Eye (tissue), 1 donor: ENCODE measurements around the gene CACNG6.
"Not testable (repeated sequence)": the region's sequence is repeated elsewhere in the genome, so short reads cannot be mapped to it uniquely, and the experiment has no call there.

Experiments
- DNase-seq: peaks from one replicate; pipeline ENCODE4 v3.0.0-alpha.2; 2015

The CACNG6 gene

DNA sequence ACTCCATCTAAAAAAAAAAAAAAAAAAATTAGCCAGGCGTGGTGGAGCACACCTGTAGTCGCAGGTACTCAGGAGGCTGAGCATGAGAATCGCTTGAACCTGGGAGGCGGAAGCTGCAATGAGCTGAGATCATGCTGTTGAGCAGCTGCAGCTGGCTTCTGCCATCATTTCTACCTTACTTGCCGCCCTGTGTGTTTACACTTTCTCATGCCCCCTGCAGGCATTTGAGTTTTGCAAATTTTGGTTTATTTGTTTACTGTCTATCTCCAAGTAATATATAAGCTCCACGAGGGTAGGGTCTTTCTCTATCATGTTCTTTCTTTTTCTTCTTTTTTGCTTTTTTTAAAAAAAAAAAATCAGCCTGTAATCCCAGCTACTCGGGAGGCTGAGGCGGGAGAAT, 18.0 kb downstream of the CACNG6 start:
- no peak for DNase-seq

DNA sequence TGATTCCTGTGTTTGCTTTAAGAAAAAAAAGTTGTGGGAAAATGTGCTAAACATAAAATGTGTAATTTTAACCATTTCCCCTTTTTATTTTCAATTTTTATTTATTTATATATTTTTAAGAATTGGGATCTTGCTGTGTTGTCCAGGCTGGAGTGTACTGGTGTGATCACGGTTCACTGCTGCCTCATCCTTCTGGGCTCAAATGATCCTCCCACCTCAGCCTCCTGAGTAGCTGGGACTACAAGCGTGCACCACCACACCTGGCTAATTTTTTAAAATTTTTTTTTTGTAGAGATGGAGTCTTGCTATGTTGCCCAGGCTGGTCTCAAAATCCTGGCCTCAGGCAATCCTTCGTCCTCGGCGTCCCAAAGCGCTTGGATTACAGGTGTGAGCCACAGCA, 19.0 kb downstream of the CACNG6 start:
- DNase-seq = no peak

DNA sequence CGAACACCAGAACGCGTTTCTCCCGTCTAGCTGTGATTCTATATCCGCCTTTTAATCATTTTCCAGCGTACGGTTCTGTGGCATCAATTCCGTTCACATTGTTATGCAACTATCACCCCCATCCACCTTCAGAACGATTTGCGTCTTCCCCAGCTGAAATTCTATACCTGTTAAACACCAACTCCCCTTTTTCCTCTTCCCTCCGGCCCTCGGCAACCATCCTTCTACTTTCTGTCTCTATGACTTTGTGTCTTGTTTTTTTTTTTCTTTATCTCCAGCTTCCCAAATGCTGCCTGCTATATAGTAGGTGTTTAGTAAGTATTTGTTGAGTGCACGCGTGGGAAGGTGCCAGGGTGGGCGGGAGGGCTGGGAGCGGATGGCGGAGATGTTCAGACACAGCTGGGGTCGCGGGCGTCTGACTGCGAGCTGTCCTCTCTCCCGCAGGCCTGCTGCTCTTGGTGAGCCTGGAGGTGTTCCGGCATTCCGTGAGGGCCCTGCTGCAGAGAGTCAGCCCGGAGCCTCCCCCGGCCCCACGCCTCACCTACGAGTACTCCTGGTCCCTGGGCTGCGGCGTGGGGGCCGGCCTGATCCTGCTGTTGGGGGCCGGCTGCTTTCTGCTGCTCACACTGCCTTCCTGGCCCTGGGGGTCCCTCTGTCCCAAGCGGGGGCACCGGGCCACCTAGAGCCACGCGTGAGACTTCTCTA, 20.2 kb downstream of the CACNG6 start:
- DNase-seq = no peak

DNA sequence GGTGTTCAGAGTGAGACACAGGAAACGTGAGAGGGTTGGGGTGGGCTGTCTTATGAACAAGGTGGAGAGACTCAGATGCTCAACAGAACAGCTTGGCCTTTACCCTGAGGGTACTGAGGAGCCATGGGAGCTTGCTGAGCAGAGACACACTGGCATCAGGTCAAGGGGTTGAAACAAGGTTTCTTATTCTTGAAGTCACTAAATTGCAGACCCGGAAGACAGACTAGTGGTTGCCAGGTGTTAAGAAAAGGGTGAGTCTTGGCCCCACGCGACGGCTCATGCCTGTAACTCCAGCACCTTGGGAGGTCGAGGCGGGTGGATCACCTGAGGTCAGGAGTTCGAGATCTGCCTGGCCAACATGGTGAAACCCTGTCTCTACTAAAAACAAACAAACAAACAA, 22.4 kb downstream of the CACNG6 start:
- no peak for DNase-seq

DNA sequence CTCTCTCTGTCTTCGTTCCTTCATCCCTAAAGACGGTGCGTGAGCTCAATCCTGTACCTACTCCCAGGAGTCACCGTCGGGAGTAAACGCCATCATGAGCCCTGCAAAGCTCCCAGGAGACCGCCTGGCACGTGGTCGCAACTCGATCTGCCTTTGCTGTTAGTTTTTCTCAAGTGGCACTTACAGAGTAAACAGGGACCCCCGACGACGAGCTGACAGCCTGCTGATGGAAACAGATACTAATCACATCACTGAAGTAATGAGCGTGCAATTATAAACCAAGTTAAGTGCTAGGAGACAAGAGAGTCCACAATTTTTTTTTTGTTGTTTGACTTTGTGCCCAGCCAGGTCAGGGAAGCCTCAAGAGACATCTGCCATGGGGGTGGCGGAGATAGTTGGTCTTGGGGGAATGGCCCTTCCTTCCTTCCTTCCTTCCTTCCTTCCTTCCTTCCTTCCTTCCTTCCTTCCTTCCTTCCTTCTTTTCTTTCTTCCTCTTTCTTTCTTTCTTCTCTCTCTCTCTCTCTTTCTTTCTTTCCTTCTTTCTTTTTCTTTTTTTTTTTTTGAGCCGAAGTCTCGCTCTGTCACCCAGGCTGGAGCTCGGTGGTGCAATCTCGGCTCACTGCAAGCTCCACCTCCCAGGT, 23.6 kb downstream of the CACNG6 start:
- DNase-seq = peak; percentile 16

DNA sequence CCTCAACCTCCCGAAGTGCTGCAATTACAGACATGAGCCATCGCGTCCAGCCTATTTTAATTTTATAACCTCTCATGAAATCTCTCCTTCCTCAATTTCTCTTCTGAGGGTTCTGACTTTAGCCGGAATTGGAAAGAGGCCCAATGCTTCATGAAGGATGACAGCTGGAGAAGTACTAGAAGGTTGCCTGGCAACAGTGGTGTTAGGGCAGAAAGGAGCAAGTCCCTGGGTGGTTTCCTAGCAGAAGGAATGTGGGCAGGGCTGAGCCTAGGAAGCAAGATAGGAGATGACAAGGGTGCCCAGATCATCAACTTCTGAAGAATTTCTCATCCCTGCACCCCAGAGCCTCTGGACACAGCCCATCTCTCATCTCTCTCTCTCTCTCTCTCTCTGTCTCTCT, 25.8 kb downstream of the CACNG6 start:
- DNase-seq = no peak

DNA sequence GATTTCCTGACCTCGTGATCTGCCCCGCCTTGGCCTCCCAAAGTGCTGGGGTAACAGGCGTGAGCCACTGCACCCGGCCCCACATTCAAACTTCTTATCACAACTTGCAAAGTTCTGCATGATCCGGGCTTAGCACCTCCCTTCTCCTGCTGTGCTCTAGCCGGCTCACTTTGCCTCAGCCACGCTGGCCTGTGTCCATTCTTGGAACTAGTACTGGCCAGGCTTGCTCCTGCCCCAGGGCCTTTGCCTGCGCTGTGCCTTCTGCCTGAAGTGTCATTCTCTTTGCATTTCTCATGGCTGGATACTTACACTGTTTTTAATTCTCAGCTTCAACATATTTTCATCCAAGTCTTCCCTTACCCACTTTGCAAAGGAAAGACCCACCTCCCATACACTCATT, 29.9 kb downstream of the CACNG6 start:
- no peak for DNase-seq

DNA sequence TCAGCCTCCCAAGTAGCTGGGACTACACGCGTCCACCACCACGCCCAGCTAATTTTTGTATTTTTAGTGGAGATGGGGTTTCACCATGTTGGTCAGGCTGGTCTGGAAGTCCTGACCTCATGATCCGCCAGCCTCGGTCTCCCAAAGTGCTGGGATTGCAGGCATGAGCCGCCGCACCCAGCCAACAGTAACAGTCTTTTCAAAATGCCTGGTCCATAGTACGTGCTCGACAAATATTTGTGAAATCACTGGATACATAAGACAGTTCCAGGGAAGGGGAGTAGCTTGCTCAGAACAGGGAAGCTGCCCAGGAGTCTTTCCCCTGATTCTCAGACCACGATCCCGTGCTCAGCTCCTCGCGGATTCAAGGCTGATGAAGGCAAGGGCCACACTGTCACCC, 30.5 kb downstream of the CACNG6 start:
- no peak for DNase-seq

DNA sequence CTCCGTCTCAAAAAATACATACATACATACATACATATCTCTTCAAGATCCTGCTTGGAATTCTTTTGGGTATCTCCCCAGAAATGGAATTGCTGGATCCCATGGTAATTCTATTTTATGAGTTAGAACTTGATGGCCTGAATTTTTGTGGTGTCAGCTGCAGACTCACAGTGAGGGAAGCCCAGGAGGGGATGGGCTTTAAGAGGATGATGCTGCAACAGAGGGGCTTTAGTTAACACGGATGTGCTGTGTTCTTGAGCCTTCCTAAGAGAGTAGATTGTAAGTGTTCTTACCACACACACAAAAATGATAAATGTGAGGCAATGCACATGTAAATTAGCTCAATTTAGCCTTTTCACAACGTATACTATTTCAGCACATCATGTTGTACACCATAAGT, 31.8 kb downstream of the CACNG6 start:
- DNase-seq = no peak

DNA sequence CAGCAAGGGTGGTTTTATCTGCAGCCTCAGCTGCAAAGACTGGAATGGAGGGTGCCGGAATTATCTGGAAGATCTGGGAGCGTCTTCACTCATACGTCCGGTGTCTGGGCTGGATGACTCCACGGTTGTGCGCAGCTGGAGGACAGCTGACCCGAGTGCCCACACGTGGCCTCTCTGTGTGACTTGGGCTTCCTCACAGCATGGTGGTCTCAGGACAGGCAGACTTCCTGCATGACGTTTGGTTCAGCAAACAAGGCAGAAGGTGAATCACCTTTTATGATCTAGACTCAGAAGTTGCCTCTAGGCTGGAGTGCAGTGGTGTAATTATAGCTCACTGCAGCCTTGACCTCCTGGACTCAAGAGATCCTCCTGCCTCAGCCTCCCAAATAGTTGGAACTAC, 33.2 kb downstream of the CACNG6 start:
- DNase-seq = no peak

DNA sequence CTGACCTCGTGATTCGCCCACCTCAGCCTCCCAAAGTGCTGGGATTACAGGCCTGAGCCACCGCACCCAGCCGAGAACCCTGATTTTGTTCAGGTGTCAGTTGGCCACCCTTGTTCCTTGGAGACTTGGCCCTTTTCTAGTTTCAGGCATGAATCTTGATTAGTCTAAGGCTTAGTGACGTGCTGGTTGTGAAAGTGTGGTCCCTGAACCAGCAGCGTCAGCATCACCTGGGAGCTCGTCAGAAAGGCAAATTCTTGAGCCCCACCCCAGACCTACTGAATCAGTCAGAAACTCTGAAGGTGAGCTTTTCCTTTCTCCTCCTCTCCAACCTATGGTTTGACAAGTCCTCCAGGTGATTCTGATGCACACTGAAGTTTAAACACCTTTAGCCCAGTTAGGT, 35.2 kb downstream of the CACNG6 start:
- no peak for DNase-seq

DNA sequence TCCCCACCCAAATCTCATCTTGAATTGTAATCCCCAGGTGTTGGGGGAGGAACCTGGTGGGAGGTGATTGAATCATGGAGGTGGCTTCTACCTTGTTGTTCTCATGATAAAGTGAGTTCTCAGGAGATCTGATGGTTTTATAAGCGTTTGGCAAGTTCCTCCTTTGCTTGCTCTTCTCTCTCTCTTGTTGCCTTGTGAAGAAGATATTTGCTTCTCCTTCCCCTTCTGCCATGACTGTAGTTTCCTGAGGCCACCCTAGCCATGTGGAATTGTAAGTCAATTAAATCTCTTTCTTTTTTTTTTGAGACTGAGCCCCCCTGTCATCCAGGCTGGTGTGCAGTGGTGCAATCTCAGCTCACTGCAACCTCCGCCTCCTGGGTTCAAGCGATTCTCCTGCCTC, 37.9 kb downstream of the CACNG6 start:
- DNase-seq = no peak

DNA sequence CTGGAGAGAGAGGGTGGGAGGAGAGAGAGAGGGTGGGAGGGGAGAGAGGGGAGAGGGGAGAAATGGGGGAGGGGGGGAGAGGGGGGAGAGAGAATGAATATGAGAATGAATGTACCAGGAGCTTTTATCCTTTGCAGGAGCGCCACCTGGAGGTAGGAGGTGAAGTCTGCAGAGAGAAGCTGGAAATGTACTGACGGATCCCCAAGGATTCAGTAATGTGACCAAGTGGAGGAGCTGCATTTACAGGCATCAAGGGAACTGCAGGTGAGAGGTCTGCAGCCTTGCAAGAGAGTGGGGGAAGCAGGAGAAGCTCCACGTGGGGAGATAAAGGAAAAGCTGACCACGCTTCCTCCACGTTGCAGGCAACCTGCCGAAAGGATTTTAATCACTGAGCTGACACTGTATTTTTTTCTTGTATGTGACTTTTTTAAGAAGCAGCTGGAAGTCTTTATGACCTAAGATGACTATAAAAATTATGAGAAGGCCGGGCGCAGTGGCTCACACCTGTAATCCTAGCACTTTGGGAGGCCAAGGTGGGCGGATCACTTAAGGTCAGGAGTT, 38.6 kb downstream of the CACNG6 start:
- DNase-seq = peak; percentile 81

DNA sequence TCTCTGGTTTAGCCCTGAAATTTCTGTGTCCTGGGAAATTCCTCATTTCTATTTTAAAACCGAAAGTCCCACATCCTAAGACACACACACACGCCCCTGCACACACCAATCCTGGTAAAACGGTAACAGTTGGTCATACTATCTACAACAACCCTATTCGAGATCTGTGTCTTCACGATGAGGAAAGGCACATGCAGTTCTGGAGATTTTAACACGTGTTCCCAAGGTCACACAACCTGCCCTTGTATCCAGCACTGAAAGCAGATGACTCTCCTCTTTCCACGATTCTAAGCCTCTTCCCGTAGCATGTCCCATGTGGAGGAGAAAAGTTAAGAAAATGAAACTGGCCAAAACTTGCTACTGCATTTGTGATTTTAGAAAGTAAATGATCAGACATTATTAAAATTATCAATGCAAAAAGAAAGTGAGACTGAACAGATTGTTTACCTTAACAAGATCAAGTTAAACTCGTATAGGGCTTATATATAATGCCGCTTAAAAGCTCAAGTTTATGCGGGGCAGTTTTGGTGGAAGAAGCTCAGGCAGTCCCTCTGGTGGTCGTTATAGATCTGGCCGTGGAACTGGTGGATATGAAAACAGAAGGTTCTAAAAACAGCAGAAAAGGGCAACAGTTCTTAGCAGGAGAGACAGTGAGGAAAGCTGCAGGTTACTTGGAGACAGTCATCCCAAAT, 39.6 kb downstream of the CACNG6 start:
- no peak for DNase-seq

DNA sequence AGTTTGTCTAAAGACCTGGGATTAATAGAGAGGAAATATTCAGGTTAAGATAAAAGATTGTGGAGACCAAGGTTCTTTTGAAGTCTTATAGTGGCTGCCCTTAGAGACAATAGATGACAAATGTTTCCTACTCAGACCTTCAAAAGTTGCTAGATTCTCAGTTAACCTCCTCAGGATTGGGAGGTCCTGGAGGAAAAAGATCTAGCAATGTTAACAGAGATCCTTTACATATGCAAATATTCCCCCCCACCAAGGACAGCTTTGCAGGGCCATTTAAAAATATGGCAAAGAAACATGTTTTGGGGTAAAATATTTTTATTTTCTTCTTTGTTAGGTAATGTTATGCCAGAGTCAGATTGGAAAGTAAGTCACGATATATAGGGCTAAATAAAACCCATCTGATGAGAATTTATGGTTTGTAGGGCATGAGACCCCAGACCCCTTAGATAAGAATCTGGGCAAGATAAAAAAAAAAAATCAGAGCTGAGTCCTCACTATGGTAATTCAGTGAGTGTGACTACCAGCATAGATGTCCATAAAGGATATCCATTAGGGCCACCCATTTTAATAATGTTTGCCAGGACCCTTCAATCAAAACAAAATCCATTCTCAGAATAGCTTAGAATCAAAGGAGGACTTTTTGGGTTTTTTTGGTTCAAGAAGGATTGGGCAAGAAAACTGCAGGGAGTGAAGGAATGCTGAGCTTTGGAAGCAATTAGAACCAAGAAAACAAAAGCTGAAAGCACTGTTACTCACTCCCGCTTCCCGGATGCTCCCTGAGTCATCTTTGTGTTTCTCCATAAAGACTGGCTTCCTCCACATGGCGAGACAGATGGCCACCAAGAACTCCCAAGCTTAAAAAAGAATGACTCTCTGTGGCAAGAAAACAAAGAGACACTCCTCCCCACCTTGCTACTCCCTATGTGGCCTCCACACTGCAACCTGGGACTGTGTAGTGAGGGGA, 44.1 kb downstream of the CACNG6 start:
- peak; percentile 19 for DNase-seq

DNA sequence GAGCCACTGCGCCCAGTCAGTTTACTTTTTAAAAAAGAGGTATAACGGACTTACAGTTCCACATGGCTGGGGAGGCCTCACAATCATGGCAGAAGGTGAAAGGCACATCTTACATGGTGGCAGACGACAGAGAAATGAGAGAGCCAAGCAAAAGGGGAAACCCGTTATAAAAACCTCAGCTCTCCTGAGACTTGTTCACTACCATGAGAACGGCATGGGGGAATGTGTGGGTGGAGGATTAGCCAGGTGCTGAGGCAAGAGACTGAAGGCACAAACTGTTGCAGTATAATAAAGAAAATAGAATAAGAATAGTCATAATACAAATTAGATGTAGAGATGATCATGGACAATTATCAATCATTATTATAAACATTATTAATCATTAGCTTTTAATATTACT, 45.1 kb downstream of the CACNG6 start:
- DNase-seq = not testable (repeated sequence)

DNA sequence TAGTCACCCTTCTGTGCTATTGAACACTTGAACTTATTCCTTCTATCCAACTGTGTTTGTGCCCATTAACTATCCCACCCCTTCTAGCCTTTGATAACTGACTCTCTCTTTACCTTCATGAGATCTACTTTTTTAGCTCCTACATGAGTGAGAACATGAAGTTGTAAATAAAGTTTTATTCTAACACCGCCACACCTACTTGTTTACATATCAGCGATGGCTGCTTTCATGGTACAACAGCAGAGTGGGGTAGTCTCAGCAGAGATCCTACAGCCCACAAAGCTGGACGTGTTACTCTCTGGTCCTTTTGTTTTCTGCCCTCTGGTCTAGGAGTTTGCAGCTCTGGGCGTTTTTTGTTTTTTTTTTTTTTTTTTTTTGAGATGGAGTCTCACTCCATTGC, 48.6 kb downstream of the CACNG6 start:
- DNase-seq = no peak

DNA sequence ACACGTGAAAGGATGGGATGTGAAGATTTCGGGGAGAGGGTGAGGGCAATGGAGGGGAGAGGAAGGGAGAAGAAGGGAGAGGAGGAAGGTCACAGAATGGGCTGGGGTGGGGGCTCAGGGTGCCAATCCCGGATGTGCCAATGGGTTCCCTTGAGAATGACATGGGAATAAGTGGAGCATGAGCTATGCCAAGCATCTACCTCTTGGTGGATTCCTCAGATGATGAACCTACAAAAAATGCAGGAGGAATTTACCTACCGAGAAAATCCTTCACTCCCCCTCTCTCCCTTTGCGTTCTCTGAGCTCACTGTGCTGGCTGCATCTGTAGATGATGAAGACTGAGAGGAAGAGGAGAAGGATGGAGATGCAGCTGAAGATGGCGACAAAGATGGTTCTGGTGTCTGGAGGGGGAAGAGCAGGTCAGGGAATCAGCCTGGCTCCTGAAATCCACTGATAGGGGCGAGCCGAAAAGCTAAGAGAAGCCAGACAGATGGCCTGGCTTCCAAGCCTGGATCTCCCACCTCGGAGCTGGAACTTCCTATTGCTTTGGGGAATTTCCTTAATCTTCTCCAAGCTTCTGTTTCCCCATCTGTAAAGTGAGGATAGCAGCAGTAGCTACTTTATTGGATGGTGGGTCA, 50.7 kb downstream of the CACNG6 start:
- no peak for DNase-seq

DNA sequence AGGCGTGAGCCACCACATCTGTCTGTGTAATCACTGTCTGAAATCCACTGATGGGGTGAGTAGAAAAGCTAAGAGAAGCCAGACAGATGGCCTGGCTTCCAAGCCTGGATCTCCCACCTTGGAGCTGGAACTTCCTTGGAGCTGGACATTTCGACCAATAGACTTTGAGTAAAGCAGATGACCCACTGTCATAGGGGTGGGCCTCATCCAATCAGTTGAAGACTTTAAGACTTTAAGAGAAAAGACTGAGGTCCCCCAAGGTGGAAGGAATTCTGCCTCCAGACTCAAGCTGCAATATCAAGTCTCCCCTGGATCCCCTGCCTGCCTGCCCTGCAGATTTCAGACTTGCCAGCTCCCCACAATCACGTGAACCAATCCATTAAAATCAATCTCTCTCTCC, 51.6 kb downstream of the CACNG6 start:
- no peak for DNase-seq

DNA sequence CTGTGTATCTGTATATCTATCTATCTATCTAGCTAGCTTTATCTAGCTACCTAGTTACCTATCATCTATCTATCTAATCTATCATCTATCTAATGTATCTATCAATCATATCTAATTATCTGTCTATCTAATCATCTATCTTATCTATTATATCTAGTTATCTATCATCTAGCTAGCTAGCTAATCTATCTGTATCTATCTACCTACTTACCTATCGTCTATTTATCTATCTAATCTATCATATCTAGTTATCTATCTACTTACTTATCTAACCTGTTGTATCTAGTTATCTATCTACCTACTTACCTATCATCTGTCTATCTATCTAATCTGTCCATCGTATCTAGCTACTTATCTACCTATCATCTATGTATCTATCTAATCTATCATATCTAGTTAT, 54.3 kb downstream of the CACNG6 start:
- no peak for DNase-seq

DNA sequence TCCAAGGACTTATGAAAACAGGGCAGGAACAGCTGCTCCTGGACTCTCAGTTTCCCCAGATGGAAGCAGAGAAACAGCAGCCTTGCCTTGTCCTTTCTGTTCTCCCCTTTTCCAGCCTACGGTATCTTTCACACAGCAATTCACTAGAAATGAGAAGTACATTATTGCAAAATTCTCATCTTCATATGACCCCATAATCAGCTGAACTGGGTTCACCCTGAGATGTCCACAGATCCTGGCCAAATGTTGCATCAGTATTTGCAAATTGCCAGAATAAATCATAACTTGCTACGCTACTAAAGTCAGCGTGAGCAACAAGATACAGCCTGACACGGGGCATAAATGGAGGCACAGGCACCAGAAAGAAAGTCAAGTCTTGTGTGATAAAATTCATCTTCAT, 56.2 kb downstream of the CACNG6 start:
- no peak for DNase-seq
